ENCODE data around the gene KCNMA1. TPM values are rescaled to one million over a fixed set of nuclear protein-coding genes. Genes with fewer than 3 reads are reported as not detected.

The KCNMA1 gene
- total RNA-seq, 2 donors from 2014 or later, result 29.1 to 37.9 TPM

GRCh38 chr10:76829724-76830123 lies 807.9 kb downstream of the KCNMA1 start:
- no peaks in the 10 kb centered on the region for H3K36me3 ChIP-seq
- no peaks in the 10 kb centered on the region for H3K9me3 ChIP-seq
- no peak for DNase-seq (ENCODE audit: low spot score)
- no peak for TF ChIP-seq POLR2AphosphoS5 (IDR thresholded peaks at IDR 0.05)
- no peak for TF ChIP-seq CTCF (IDR thresholded peaks at IDR 0.05)
- no peak for TF ChIP-seq POLR2A (IDR thresholded peaks at IDR 0.05)
- H3K27ac ChIP-seq, result no peak overlapping the region
- 68% methylated on average over 2 of the region's 2 CpGs for WGBS
- H3K4me1 ChIP-seq (replicated peaks), result no peaks in the 10 kb centered on the region
- H3K4me3 ChIP-seq, result no peak overlapping the region
- intact Hi-C loops (cut with DNase I), result no loop called here
- no peaks in the 10 kb centered on the region for H3K27me3 ChIP-seq (replicated peaks; ENCODE audit: insufficient read depth)

Small RNAs within 50 kb of the gene (small RNA-seq; reads per million reads assigned to genes)
- gene ATP5MC1P8, result 0 reads per million in 2 donors
- gene COX6CP15, result 0 reads per million in 2 donors
- gene RF00322, result 0 reads per million in 2 donors
- 0 reads per million in 2 donors for gene RNA5SP321
